Mucosa of gallbladder (tissue), 1 donor: Measurements from ENCODE around the gene TTLL9. TPM values are rescaled to one million over a fixed set of nuclear protein-coding genes. Genes with fewer than 3 reads are reported as not detected.
A peak's percentile ranks its signal among the peaks of the same experiment; 100 is the strongest.

Experiments
- DNase-seq: peaks from one replicate; pipeline ENCODE4 v3.0.0-alpha.2; 2020; ENCODE audit warnings: low spot score
- total RNA-seq: library from RNA; stranded (reverse); gene quantifications from one replicate; pipeline ENCODE4 v1.2.1, GENCODE V29; 2021
- donor health status: DM: no; HTN: no; CAD: no.

The TTLL9 gene
- total RNA-seq, 1 donor from 2014 or later, result 0.29 TPM

GRCh38 chr20:31879143-31879987, 8.9 kb downstream of the TTLL9 start:
- peak; percentile 95 for DNase-seq

DNA sequence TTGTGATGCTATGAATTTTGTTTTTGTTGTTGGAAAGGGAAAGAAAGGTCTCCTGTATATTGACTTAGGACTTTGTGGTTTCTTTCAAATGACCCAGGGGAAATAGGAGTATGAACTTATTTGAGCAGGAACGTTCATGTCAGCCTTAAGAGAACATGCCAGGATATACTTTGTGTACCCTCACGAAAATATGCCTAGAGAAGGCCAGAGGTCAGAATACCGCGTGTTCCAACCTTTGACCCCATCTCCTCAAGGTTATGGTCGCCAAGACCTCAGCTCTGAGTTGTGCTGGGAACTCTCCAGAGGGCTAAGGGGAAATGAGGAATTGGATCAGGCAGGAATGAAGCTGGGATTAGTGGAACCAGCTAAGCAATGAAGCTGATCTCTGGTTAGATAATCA, 11.5 kb downstream of the TTLL9 start:
- no peak for DNase-seq

DNA sequence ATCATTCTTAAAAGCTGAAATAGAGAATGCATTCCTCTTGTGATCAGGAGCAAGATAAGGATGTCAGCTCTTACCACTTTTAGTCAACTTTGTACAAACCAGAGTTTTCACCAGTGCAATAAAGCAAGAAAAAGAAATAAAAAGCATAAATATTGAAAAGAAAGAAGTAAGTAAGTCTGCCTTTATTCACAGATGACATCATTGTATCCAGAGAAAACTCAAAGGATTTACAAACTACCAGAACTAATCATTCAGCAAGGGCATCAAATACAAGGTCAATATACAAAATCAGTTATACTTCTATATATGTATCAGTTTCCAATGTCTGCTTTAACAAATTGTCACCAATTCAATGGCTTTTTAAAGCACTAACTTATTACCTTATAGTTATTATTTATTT, 13.4 kb downstream of the TTLL9 start:
- DNase-seq, result no peak

- no peak for DNase-seq
These were observed 20.2 kb downstream of the TTLL9 start for GRCh38 chr20:31890646-31891045.

- peak; percentile 63 for DNase-seq
These were observed 24.7 kb downstream of the TTLL9 start for GRCh38 chr20:31894980-31895675.

- DNase-seq, result no peak
These were observed 25.6 kb downstream of the TTLL9 start for GRCh38 chr20:31896049-31896448.

- no peak for DNase-seq
These were observed 27.1 kb downstream of the TTLL9 start for GRCh38 chr20:31897541-31897940.

DNA sequence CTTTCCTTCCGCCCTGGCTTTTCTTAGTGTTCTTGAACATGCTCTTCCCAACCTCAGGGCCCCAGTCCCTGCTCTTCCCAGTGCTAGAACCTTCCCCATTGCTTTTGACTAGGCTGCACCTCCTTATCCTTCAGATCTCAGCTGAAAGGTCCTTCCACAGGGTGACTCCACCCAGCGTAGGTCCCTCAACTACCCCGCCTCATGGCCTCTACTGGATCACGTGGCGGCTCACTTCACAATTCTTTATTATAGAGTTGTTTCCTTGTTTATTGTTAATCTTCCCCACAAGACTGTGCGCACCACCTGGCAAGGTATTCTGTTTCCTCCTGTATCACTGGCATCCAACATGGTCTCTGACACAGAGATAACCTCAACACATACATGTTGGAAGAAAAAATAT, 31.2 kb downstream of the TTLL9 start:
- DNase-seq, result no peak

GRCh38 chr20:31903627-31904386, 33.4 kb downstream of the TTLL9 start:
- DNase-seq, result no peak

DNA sequence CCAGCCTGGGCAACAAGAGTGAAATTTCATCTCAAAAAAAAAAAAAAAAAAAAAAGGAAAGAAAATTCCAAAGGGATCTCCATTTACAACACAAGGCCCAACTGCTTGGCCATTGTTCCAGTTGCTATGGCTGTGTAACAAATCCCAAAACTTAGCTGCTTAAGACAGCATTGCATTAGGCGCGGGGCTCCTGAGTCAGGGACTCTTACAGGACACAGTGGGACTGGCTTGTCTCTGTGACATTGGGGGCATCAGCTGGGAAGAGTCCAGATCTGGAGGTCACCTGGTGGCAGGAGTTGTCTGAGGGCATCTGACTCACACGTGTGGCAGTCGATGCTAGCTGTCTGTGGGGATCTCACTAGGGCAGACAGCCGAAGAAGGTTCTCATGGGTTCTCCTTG, 35.6 kb downstream of the TTLL9 start:
- DNase-seq, result no peak

- DNase-seq, result no peak
These were observed 36.6 kb downstream of the TTLL9 start for GRCh38 chr20:31907046-31907445.

DNA sequence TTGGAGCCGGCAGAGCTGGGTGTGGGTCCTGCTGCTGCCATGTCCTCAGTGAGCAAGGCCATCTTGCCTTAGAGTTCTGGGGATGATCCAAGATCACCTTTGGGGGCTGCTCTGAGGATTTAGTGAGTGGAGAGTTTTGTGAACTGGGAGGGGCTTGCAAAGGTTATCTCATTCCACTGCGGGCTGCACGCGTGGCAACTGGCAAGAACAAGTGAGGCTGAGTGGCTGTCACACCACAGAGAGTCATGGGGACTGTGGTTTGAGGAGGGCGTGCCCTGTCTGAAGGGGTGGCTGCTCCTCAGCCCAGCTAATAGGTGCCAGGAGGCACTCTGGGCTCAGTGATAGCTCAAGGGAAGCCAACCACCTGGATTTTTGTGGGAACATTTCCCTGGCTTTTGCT, 37.6 kb downstream of the TTLL9 start:
- DNase-seq, result no peak

- no peak for DNase-seq
These were observed 38.0 kb downstream of the TTLL9 start for GRCh38 chr20:31908424-31908823.

DNA sequence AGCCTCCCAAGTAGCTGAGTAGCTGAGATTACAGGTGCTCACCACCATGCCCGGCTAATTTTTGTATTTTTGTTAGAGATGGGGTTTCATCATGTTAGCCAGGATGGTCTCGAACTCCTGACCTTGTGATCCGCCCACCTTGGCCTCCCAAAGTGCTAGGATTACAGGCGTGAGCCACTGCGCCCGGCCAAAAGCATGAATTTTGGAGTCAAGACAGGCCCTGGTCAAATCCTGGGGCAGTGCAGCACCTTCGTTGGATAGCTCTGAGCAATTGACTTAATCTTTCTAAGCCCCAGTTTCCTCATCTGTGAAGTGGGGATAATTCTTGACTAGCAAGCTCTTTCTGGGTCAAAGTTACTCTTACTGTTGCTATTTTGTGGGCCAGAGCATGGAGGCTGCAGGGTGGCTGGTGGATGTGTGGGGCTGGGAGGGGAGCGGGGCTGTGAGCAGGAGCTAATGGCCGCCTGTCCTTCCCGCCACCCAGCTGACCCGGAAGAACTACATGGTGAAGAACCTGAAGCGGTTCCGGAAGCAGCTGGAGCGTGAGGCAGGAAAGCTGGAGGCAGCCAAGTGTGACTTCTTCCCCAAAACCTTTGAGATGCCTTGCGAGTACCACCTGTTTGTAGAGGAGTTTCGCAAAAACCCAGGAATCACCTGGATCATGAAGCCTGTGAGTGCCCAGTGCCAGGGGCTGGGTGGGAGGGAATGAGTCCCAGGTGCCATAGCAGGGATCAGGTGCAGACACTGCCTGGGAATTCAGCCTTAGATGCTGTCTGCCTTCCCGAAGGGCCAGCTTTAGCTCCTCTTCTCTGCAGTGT, 39.0 kb downstream of the TTLL9 start:
- DNase-seq, result no peak

GRCh38 chr20:31910071-31910803, 39.8 kb downstream of the TTLL9 start:
- no peak for DNase-seq

- DNase-seq, result no peak
These were observed 43.2 kb downstream of the TTLL9 start for GRCh38 chr20:31913431-31914157.

DNA sequence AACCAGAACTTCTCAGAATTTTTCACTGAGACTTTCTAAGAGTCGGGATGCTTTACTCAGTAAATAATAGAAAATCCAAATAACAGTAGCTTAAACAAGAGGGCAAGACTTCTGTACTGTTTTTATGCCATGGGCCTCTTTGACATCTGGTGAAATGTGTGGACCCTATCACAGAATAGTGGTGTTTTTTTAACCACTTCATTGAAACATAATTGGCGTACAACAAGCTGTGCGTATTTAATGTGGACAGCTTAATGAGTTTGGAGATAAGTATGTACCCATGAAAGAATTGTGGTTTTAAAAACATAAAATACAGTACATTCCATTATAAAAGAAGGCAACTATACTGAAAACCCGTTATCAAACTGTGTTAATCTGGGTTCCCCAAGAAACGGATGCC, 43.7 kb downstream of the TTLL9 start:
- no peak for DNase-seq

DNA sequence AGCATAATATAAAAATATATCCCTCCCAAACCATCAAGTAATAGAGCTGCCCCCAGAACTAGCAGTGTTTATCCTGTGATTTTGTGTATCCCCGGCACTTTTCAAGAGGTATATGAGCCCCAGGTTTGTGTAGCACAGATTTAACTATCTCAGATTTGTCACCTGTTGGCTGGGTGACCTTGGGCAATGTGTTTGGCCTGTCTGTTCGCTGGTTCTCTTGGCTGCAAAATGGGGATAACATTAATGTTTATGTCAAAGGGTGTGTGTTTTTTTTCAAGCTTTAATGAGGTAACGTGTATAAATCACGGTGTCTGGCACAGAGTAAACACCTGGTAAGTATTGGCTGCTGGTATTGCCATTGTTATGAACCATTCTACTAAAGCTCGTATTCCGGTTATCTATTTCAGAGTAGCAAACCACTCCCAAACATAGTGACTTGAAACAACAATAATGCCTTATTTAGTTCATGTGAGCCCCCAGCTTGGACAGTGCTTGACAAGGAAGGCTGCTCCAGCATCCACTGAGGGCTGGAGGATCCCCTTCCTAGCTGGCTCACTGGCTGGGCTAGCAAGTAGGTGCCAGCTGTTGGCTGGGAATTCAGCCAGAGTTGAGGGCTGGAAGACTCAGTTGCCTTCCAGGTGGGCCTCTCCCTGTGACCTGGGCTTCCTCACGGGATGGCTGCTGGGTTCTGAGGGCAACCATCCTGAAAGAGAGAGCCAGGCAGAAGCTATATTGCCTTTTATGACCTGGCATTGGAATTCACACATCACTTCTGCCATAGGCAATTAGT, 45.3 kb downstream of the TTLL9 start:
- DNase-seq, result no peak

GRCh38 chr20:31916708-31917107, 46.3 kb downstream of the TTLL9 start:
- no peak for DNase-seq
